ENCODE results near the gene ASRGL1. TPM values are rescaled to one million over a fixed set of nuclear protein-coding genes. Genes with fewer than 3 reads are reported as not detected.

ASRGL1 gene
- total RNA-seq, 1 experiment from 2014 or later, result 26.6 TPM

GRCh38 chr11:62432695-62433094 is 95.4 kb downstream of the ASRGL1 start:
- intact Hi-C loops (cut with micrococcal nuclease), result no loop called here
- Histone ChIP-seq H3K4me1 (ENCODE audit: insufficient read depth, low read length) (peaks cover 18% of the 10 kb centered on the region), H3K9me3 (ENCODE audit: low read length) (no peaks in the 10 kb centered on the region), H3K27ac (ENCODE audit: low read length) (no peak overlapping the region), H3K4me2 (ENCODE audit: low read length) (no peak overlapping the region), H3K36me3 (ENCODE audit: low read depth, low read length) (no peaks in the 10 kb centered on the region), H2AFZ (ENCODE audit: low read length) (no peak overlapping the region), H3K79me2 (ENCODE audit: low read length) (no peaks in the 10 kb centered on the region), H3K9ac (ENCODE audit: low read length) (no peak overlapping the region), H3K27me3 (ENCODE audit: low read length) (no peaks in the 10 kb centered on the region), H3F3A (ENCODE audit: low read length, unreplicated experiment) (no peaks in the 10 kb centered on the region), H4K20me1 (ENCODE audit: low read length) (no peaks in the 10 kb centered on the region), H3K4me3 (ENCODE audit: low read length) (no peak overlapping the region), H3K9me2 (replicated peaks; ENCODE audit: low read length) (no peaks in the 10 kb centered on the region)
- no peak for TF ChIP-seq EZH2phosphoT487 (IDR thresholded peaks at IDR 0.05; ENCODE audit: borderline replicate concordance, low read length)
- no peak for TF ChIP-seq CTCF (conservative IDR thresholded peaks at IDR 0.05; ENCODE audit: low read depth, low read length)
- no peak for TF ChIP-seq EZH2 (IDR thresholded peaks at IDR 0.05; ENCODE audit: low read length, unreplicated experiment)
- DNase-seq, result no peak
- no peak for ATAC-seq
- CTCF ChIA-PET, result no interaction called here
- POLR2A ChIA-PET (ENCODE audit: unreplicated experiment), result no interaction called here
- no TSS peak for BruUV-seq (replicated peaks)

- Histone ChIP-seq H2AFZ (ENCODE audit: low read length) (no peak overlapping the region), H3K27ac (ENCODE audit: low read length) (no peak overlapping the region), H3K9me2 (replicated peaks; ENCODE audit: low read length) (no peaks in the 10 kb centered on the region), H3K9me3 (ENCODE audit: low read length) (no peaks in the 10 kb centered on the region), H3K27me3 (ENCODE audit: low read length) (no peaks in the 10 kb centered on the region), H4K20me1 (ENCODE audit: low read length) (no peaks in the 10 kb centered on the region), H3K4me2 (ENCODE audit: low read length) (no peak overlapping the region), H3F3A (ENCODE audit: low read length, unreplicated experiment) (no peaks in the 10 kb centered on the region), H3K79me2 (ENCODE audit: low read length) (no peaks in the 10 kb centered on the region), H3K36me3 (ENCODE audit: low read depth, low read length) (no peaks in the 10 kb centered on the region), H3K9ac (ENCODE audit: low read length) (no peak overlapping the region), H3K4me1 (ENCODE audit: insufficient read depth, low read length) (peaks cover 14% of the 10 kb centered on the region), H3K4me3 (ENCODE audit: low read length) (no peak overlapping the region)
- ChIA-PET POLR2A (ENCODE audit: unreplicated experiment) (no interaction called here), CTCF (no interaction called here)
- ATAC-seq, result no peak
- no peak for DNase-seq
- TF ChIP-seq CTCF (conservative IDR thresholded peaks at IDR 0.05; ENCODE audit: low read depth, low read length), result no peak
- no peak for TF ChIP-seq EZH2phosphoT487 (IDR thresholded peaks at IDR 0.05; ENCODE audit: borderline replicate concordance, low read length)
- TF ChIP-seq EZH2 (IDR thresholded peaks at IDR 0.05; ENCODE audit: low read length, unreplicated experiment), result no peak
- no TSS peak for BruUV-seq (replicated peaks)
- intact Hi-C loops (cut with micrococcal nuclease), result no loop called here
These were observed 96.1 kb downstream of the ASRGL1 start for GRCh38 chr11:62433141-62433903.

GRCh38 chr11:62433904-62434276 is 96.6 kb downstream of the ASRGL1 start:
- no peaks in the 10 kb centered on the region for H3K9me2 ChIP-seq (replicated peaks; ENCODE audit: low read length)
- H3K4me1 ChIP-seq (ENCODE audit: insufficient read depth, low read length), result peaks cover 14% of the 10 kb centered on the region
- DNase-seq, result no peak
- ChIA-PET CTCF (no interaction called here), POLR2A (ENCODE audit: unreplicated experiment) (no interaction called here)
- H3K79me2 ChIP-seq (ENCODE audit: low read length), result no peaks in the 10 kb centered on the region
- no peaks in the 10 kb centered on the region for H3K27me3 ChIP-seq (ENCODE audit: low read length)
- H3K27ac ChIP-seq (ENCODE audit: low read length), result no peak overlapping the region
- intact Hi-C loops (cut with micrococcal nuclease), result no loop called here
- no peaks in the 10 kb centered on the region for H3F3A ChIP-seq (ENCODE audit: low read length, unreplicated experiment)
- TF ChIP-seq EZH2 (IDR thresholded peaks at IDR 0.05; ENCODE audit: low read length, unreplicated experiment) (no peak), CTCF (conservative IDR thresholded peaks at IDR 0.05; ENCODE audit: low read depth, low read length) (no peak), EZH2phosphoT487 (IDR thresholded peaks at IDR 0.05; ENCODE audit: borderline replicate concordance, low read length) (no peak)
- no peak overlapping the region for H3K4me3 ChIP-seq (ENCODE audit: low read length)
- H3K9me3 ChIP-seq (ENCODE audit: low read length), result no peaks in the 10 kb centered on the region
- no peaks in the 10 kb centered on the region for H4K20me1 ChIP-seq (ENCODE audit: low read length)
- no TSS peak for BruUV-seq (replicated peaks)
- no peak overlapping the region for H3K4me2 ChIP-seq (ENCODE audit: low read length)
- no peak overlapping the region for H3K9ac ChIP-seq (ENCODE audit: low read length)
- H2AFZ ChIP-seq (ENCODE audit: low read length), result no peak overlapping the region
- H3K36me3 ChIP-seq (ENCODE audit: low read depth, low read length), result no peaks in the 10 kb centered on the region
- ATAC-seq, result no peak

All from PC-3 (cell line).